ENCODE measurements around the gene S100A8. TPM values are rescaled to one million over a fixed set of nuclear protein-coding genes. Genes with fewer than 3 reads are reported as not detected.
A peak's percentile ranks its signal among the peaks of the same experiment; 100 is the strongest.

S100A8 gene
- total RNA-seq, 8 experiments from 2014 or later: 0.29 to 281 (median 8.6) TPM; not detected in 4

- Histone ChIP-seq H3K4me1 (replicated peaks in 1 of 2) (peaks cover 0 to 17% of the 10 kb centered on the region in 2 donors), H3K4me3 (no peak overlapping the region), H3K27ac (no peak overlapping the region)
- WGBS, 10 experiments: 0 to 67% (median 59%) methylated on average over 1 to 8 of the region's 9 CpGs; no CpG with 5 or more reads in 1 of the 10 experiments
- no peak for ATAC-seq (replicated peaks in 6 of 8)
- in situ Hi-C loops (cut with MboI; ENCODE audit: low pct_unique_long_range_greater_than_20kb in 2 of 9, low sequenced_read_pairs in 9 of 9, unreplicated experiment in 9 of 9): no loop called here
These were observed 46.8 kb downstream of the S100A8 start for GRCh38 chr1:153343811-153344717.

DNA sequence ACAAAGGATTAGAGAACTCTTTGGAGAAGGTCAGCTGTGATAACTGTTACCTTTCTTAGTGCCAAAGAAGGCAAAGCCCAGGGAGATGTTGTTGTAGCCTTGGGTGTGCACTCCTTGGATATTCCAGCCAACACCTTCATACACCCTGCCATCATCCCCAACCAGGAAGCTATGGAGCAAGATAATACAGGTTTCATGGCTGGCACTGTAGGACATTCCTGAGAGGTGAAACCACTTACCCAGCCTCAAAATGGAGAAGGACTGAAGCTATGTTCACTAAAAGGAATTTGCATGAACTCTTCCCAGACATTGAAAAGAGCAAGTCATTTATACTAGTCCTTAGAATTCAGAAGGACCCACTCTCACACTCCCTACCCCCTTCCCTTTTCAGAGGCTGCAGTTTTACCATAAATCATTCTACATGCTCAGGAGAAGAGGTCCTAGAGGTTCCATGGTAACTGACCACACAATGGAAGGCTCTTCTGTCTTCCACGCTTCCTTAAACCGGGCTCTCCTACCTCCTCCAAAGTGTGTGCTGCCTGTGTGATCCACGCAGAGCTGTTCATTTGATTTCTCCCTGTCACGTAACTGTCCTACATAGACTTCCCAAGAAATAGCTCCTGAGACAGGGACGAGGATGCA, 47.7 kb downstream of the S100A8 start:
- H3K27ac ChIP-seq: no peak overlapping the region
- ATAC-seq (replicated peaks in 6 of 8): peak in 1 of 8 experiments; percentile 21
- 0 to 53% (median 28%) methylated on average over 2 to 5 of the region's 5 CpGs; no CpG with 5 or more reads in 1 of the 10 experiments for WGBS, 10 experiments
- H3K4me3 ChIP-seq: no peak overlapping the region
- peaks cover 0 to 17% of the 10 kb centered on the region in 2 donors for H3K4me1 ChIP-seq (replicated peaks in 1 of 2)
- in situ Hi-C loops (cut with MboI; ENCODE audit: low pct_unique_long_range_greater_than_20kb in 2 of 9, low sequenced_read_pairs in 9 of 9, unreplicated experiment in 9 of 9): no loop called here

DNA sequence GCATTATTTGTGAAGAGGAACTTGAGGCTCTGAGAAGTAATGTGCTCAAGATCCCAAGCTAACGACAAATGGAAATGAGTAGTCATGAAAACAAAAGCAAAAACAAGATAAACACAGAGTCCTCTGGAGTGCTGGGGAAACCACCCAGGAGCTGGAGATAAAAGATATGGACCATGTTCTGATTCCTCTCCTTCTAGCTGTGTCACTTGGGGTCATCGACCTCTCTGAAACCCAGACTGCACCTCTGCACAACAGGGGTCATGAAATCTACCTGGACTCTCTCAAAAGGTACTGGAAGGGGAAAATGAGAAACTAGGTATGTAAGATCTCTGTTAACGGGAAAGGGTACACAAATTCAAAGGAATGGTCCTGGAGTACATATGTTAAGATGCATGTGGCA, 48.7 kb downstream of the S100A8 start:
- 0 to 96% (median 55%) methylated on average over 1 to 3 of the region's 3 CpGs; no CpG with 5 or more reads in 1 of the 10 experiments for WGBS, 10 experiments
- no peak for ATAC-seq (replicated peaks in 6 of 8)
- Histone ChIP-seq H3K27ac (no peak overlapping the region), H3K4me1 (replicated peaks in 1 of 2) (peaks cover 0 to 17% of the 10 kb centered on the region in 2 donors), H3K4me3 (no peak overlapping the region)
- in situ Hi-C loops (cut with MboI; ENCODE audit: low pct_unique_long_range_greater_than_20kb in 2 of 9, low sequenced_read_pairs in 9 of 9, unreplicated experiment in 9 of 9): no loop called here

DNA sequence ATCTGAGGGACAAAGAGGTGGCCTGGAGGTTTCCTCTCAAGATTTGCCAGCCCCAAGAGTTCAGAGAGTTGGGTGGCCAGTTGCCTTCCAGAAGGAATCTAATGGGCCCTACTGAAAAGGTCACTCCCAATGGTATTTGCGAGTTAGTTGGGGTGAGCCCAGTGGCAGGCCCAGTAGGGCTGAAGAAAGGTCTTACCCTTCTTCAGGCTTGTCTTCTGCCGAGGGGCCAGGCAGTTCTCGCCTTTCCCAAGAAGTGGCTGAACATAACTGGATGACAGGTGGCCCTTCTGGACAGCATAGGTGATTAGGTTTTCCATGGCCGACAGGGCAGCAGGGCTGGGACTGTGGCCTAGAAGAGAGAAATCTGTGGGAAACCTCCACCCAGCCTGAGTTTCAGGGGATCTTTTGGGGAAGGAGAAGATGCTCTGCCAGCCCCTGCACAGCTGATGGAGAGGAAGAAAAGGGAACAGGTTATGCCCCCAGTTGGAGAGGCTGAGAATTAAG, 49.4 kb downstream of the S100A8 start:
- in situ Hi-C loops (cut with MboI; ENCODE audit: low pct_unique_long_range_greater_than_20kb in 2 of 9, low sequenced_read_pairs in 9 of 9, unreplicated experiment in 9 of 9): no loop called here
- peaks cover 0 to 17% of the 10 kb centered on the region in 2 donors for H3K4me1 ChIP-seq (replicated peaks in 1 of 2)
- WGBS, 10 experiments: 17 to 88% (median 75%) methylated on average over 1 to 4 of the region's 4 CpGs; no CpG with 5 or more reads in 2 of the 10 experiments
- H3K4me3 ChIP-seq: no peak overlapping the region
- no peak overlapping the region for H3K27ac ChIP-seq
- ATAC-seq (replicated peaks in 6 of 8): no peak

GRCh38 chr1:153340356-153340755, 50.5 kb downstream of the S100A8 start:
- 80 to 100% (median 86%) methylated on average over 1 to 5 of the region's 10 CpGs; no CpG with 5 or more reads in 5 of the 10 experiments for WGBS, 10 experiments
- in situ Hi-C loops (cut with MboI; ENCODE audit: low pct_unique_long_range_greater_than_20kb in 2 of 9, low sequenced_read_pairs in 9 of 9, unreplicated experiment in 9 of 9): no loop called here

More at GRCh38 chr1:153340356-153340755, 50.5 kb downstream of the S100A8 start:
- Histone ChIP-seq H3K4me1 (replicated peaks in 1 of 2) (peaks cover 0 to 17% of the 10 kb centered on the region in 2 donors), H3K27ac (no peak overlapping the region), H3K4me3 (no peak overlapping the region)
- ATAC-seq (replicated peaks in 6 of 8): no peak

Other genes starting within 250 kb of the S100A8 start
- gene SPRR2G, start 240.2 kb downstream of the S100A8 start, total RNA-seq: 1 to 10 TPM in 1 of 8 experiments, under 1 TPM in 2, not detected in 5; 0.50 to 1.0 (median 0.90) TPM
- gene LELP1, start 187.6 kb downstream of the S100A8 start, total RNA-seq: 1 to 10 TPM in 2 of 8 experiments, under 1 TPM in 1, not detected in 5; 0.50 to 2.0 (median 1.0) TPM
- under 1 TPM in 1 of 8 experiments, not detected in 7; 0.13 TPM for gene PRR9, start 173.5 kb downstream of the S100A8 start, total RNA-seq
- under 1 TPM in 1 of 8 experiments, not detected in 7; 0.21 TPM for gene LORICRIN, start 131.4 kb downstream of the S100A8 start, total RNA-seq
- not detected for gene PGLYRP3, start 78.1 kb downstream of the S100A8 start, total RNA-seq
- under 1 TPM in 2 of 8 experiments, not detected in 6; 0.17 to 0.66 TPM for gene PGLYRP4, start 42.2 kb downstream of the S100A8 start, total RNA-seq
- under 1 TPM in 1 of 8 experiments, not detected in 7; 0.71 TPM for gene S100A9, start 33.2 kb downstream of the S100A8 start, total RNA-seq
- not detected for gene S100A12, start 15.5 kb downstream of the S100A8 start, total RNA-seq
- gene S100A7A, start 25.4 kb upstream of the S100A8 start, total RNA-seq: under 1 TPM in 5 of 8 experiments, not detected in 3; 0.10 to 0.66 (median 0.14) TPM
- not detected for gene S100A7, start 69.6 kb upstream of the S100A8 start, total RNA-seq
- 1,000 to 10,000 TPM in 1 of 8 experiments, 100 to 1,000 TPM in 2, 1 to 10 TPM in 4, under 1 TPM in 1; 0.49 to 2,482 (median 5.7) TPM for gene S100A6, start 144.9 kb upstream of the S100A8 start, total RNA-seq
- gene S100A5, start 149.9 kb upstream of the S100A8 start, total RNA-seq: not detected
- 1,000 to 10,000 TPM in 1 of 8 experiments, 10 to 100 TPM in 1, 1 to 10 TPM in 5, under 1 TPM in 1; 0.93 to 1,152 (median 3.7) TPM for gene S100A4, start 154.7 kb upstream of the S100A8 start, total RNA-seq
- 1 to 10 TPM in 2 of 8 experiments, under 1 TPM in 3, not detected in 3; 0.36 to 4.1 (median 1.00) TPM for gene S100A3, start 158.2 kb upstream of the S100A8 start, total RNA-seq
- 1 to 10 TPM in 4 of 8 experiments, under 1 TPM in 2, not detected in 2; 0.23 to 4.5 (median 1.5) TPM for gene S100A2, start 174.8 kb upstream of the S100A8 start, total RNA-seq
- 100 to 1,000 TPM in 1 of 8 experiments, 10 to 100 TPM in 1, 1 to 10 TPM in 6; 2.0 to 108 (median 7.0) TPM for gene S100A16, start 222.1 kb upstream of the S100A8 start, total RNA-seq
- under 1 TPM in 5 of 8 experiments, not detected in 3; 0.11 to 0.66 (median 0.59) TPM for gene S100A14, start 225.3 kb upstream of the S100A8 start, total RNA-seq
- gene S100A13, start 236.4 kb upstream of the S100A8 start, total RNA-seq: 100 to 1,000 TPM in 2 of 8 experiments, 10 to 100 TPM in 6; 44.1 to 224 (median 59.6) TPM
- 1 to 10 TPM in 5 of 8 experiments, under 1 TPM in 3; 0.38 to 3.7 (median 1.5) TPM for gene S100A1, start 237.4 kb upstream of the S100A8 start, total RNA-seq
- gene CHTOP, start 243.0 kb upstream of the S100A8 start, total RNA-seq: 100 to 1,000 TPM in 4 of 8 experiments, 10 to 100 TPM in 4; 29.9 to 136 (median 99.2) TPM

All from motor neuron (in vitro differentiated cells).